Ectodermal cell (in vitro differentiated cells): ENCODE data around the gene CA12. TPM values are rescaled to one million over a fixed set of nuclear protein-coding genes. Genes with fewer than 3 reads are reported as not detected.

Experiments used
- H3K27ac ChIP-seq: 2 replicates; pipeline ENCODE4 v1.7.0; 2013; ENCODE audit warnings: mild to moderate bottlenecking, low read depth, low read length; ENCODE audit not compliant: insufficient read depth, poor library complexity, severe bottlenecking
- H3K27me3 ChIP-seq: 2 replicates; pipeline ENCODE4 v1.7.0; 2013; ENCODE audit warnings: mild to moderate bottlenecking, low read length; ENCODE audit not compliant: insufficient read depth, control insufficient read depth, poor library complexity, severe bottlenecking
- H3K36me3 ChIP-seq: one replicate; pipeline ENCODE4 v1.7.0; 2013; ENCODE audit warnings: low read length; ENCODE audit not compliant: control insufficient read depth, insufficient read depth
- H3K4me1 ChIP-seq: one replicate; pipeline ENCODE4 v1.7.0; 2013; ENCODE audit warnings: low read length; ENCODE audit not compliant: control insufficient read depth, insufficient read depth
- H3K4me3 ChIP-seq: 2 replicates; pipeline ENCODE4 v1.7.0; 2013; ENCODE audit warnings: low read depth, low read length, control low read depth; ENCODE audit not compliant: insufficient read depth
- H3K9me3 ChIP-seq: 2 replicates; pipeline ENCODE4 v1.7.0; 2013; ENCODE audit warnings: mild to moderate bottlenecking, low read length, moderate library complexity; ENCODE audit not compliant: control insufficient read depth
- WGBS, 2 experiments: methylation state at CpG; one replicate each; pipeline ENCODE4 v1.1.7; 2013; ENCODE audit warnings: missing lambda C conversion rate in 2 of 2; 5-methylcytosine and 5-hydroxymethylcytosine counted together
- polyA plus RNA-seq, 4 experiments: library from polyadenylated mRNA; stranded (reverse); fragments of 50-300 nt; gene quantifications; one replicate each; pipeline ENCODE4 v1.2.3, GENCODE V29; 2013

Gene CA12
- polyA plus RNA-seq (2013, experiment 1 of 4), result 0.91 TPM
- polyA plus RNA-seq (2013, experiment 2 of 4), result 0.64 TPM
- polyA plus RNA-seq (2013, experiment 3 of 4), result 0.80 TPM
- 1.2 TPM for polyA plus RNA-seq (2013, experiment 4 of 4)

- H3K4me3 ChIP-seq, result peak within 1 kb of the TSS; percentile 37
- no peaks in the 10 kb centered on the region for H3K36me3 ChIP-seq
- H3K9me3 ChIP-seq, result no peaks in the 10 kb centered on the region
- H3K27me3 ChIP-seq, result peaks cover 41% of the 10 kb centered on the region
- 6 to 7% methylated on average over 58 of the region's 58 CpGs for WGBS, 2 experiments
- H3K4me1 ChIP-seq, result peaks cover 13% of the 10 kb centered on the region
- H3K27ac ChIP-seq, result no peak within 1 kb of the TSS
Observed at GRCh38 chr15:63381301-63382204, at the start of gene CA12. Gene CA12 (minus strand): TSS chr15:63381846. CDS start chr15:63381720, 126 bp downstream.

- 74 to 75% methylated on average over 6 of the region's 6 CpGs for WGBS, 2 experiments
Observed at GRCh38 chr15:63430766-63431451, 49.3 kb upstream of the CA12 start.

DNA sequence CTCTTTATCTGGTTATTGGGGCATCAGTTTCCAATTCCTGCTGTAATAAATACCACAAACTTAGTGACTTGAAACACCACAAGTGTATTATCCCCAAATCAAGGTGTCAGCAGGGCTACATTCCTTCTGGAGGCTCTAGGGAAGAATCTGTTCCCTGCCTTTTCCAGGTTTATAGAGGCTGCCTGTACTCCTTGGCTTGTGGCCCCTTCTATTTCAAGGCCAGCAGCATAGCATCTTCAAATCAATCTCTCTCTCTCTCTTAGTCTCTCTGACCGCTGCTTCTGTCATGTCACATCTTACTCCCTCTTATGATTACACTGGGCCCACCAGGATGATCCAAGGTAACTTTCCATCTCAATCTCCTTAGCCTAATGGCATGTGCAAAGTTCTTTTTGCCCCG is 44.9 kb upstream of the CA12 start:
- WGBS, 2 experiments, result 90 to 95% methylated on average over 1 to 2 of the region's 2 CpGs
- no peak overlapping the region for H3K27ac ChIP-seq

More at GRCh38 chr15:63430766-63431451, 49.3 kb upstream of the CA12 start:
- H3K9me3 ChIP-seq, result no peaks in the 10 kb centered on the region
- no peaks in the 10 kb centered on the region for H3K27me3 ChIP-seq
- H3K27ac ChIP-seq, result no peak overlapping the region
- H3K4me1 ChIP-seq, result no peaks in the 10 kb centered on the region
- H3K4me3 ChIP-seq, result no peak overlapping the region
- H3K36me3 ChIP-seq, result no peaks in the 10 kb centered on the region

DNA sequence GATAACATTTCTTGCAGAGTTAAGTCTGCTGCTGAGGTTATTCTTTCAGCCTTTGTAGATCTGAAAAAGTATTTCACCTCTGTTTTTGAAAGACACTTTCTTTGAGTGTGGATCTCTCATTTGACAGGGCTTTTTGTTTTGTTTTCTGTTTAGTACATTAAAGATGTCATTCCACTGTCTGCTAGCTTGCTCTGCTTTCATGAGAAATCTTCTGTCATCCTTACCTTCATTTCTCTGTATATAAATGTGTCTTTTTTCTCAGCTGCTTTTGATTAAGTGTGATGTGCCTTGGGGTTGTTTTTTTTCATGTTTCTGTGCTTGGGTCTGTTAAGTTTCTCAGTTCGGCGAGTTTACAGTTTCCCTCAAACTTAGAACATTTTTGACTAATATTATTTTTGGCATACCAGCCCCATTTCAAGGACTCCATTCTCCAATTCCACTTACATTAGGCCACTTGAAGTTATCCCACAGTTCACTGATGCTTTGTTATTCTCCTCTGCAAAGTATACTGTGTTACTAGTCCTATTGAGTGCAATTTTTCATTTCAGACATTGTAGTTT is 43.9 kb upstream of the CA12 start:
- H3K9me3 ChIP-seq, result no peaks in the 10 kb centered on the region
- H3K27me3 ChIP-seq, result no peaks in the 10 kb centered on the region
- no peaks in the 10 kb centered on the region for H3K36me3 ChIP-seq
- 92 to 100% methylated on average over 2 of the region's 2 CpGs for WGBS, 2 experiments
- H3K4me1 ChIP-seq, result no peaks in the 10 kb centered on the region
- no peak overlapping the region for H3K4me3 ChIP-seq
- H3K27ac ChIP-seq, result no peak overlapping the region

More for the DNA sequence above, 44.9 kb upstream of the CA12 start:
- Histone ChIP-seq H3K9me3 (no peaks in the 10 kb centered on the region), H3K4me3 (no peak overlapping the region), H3K36me3 (no peaks in the 10 kb centered on the region), H3K4me1 (no peaks in the 10 kb centered on the region), H3K27me3 (no peaks in the 10 kb centered on the region)

GRCh38 chr15:63422891-63423590 is 41.4 kb upstream of the CA12 start:
- Histone ChIP-seq H3K27me3 (no peaks in the 10 kb centered on the region), H3K4me3 (no peak overlapping the region), H3K36me3 (no peaks in the 10 kb centered on the region), H3K27ac (no peak overlapping the region), H3K9me3 (no peaks in the 10 kb centered on the region), H3K4me1 (no peaks in the 10 kb centered on the region)
- 91 to 97% methylated on average over 10 of the region's 10 CpGs for WGBS, 2 experiments

DNA sequence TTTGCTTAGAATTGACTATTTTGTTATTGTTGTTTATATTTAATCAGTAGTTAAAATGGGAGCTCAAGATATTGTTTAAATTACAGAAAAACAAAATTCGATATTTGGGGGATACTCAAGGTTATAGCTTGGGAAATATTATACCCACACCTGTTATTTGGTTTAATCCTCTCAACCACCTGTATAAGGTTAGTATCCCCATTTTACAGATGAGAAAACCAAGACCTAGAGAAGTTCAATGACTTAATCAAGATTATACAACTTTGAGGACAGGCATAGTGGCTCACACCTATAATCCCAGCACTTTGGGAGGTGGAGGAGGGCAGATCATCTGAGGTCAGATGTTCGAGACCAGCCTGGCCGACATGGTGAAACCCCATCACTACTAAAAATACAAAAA is 39.8 kb upstream of the CA12 start:
- H3K27me3 ChIP-seq, result no peaks in the 10 kb centered on the region
- WGBS, 2 experiments, result 100% methylated on average over 2 to 3 of the region's 3 CpGs
- no peaks in the 10 kb centered on the region for H3K36me3 ChIP-seq
- no peaks in the 10 kb centered on the region for H3K9me3 ChIP-seq
- no peak overlapping the region for H3K4me3 ChIP-seq
- H3K4me1 ChIP-seq, result no peaks in the 10 kb centered on the region
- H3K27ac ChIP-seq, result no peak overlapping the region

GRCh38 chr15:63420333-63420747 is 38.7 kb upstream of the CA12 start:
- Histone ChIP-seq H3K36me3 (no peaks in the 10 kb centered on the region), H3K27ac (no peak overlapping the region), H3K9me3 (no peaks in the 10 kb centered on the region), H3K4me1 (no peaks in the 10 kb centered on the region), H3K4me3 (no peak overlapping the region), H3K27me3 (no peaks in the 10 kb centered on the region)
- WGBS, 2 experiments, result 94 to 95% methylated on average over 5 of the region's 5 CpGs

GRCh38 chr15:63418811-63419210 is 37.2 kb upstream of the CA12 start:
- WGBS, 2 experiments, result 91 to 98% methylated on average over 8 of the region's 8 CpGs
- Histone ChIP-seq H3K4me1 (no peaks in the 10 kb centered on the region), H3K27me3 (no peaks in the 10 kb centered on the region), H3K4me3 (no peak overlapping the region), H3K27ac (no peak overlapping the region), H3K36me3 (no peaks in the 10 kb centered on the region), H3K9me3 (no peaks in the 10 kb centered on the region)

DNA sequence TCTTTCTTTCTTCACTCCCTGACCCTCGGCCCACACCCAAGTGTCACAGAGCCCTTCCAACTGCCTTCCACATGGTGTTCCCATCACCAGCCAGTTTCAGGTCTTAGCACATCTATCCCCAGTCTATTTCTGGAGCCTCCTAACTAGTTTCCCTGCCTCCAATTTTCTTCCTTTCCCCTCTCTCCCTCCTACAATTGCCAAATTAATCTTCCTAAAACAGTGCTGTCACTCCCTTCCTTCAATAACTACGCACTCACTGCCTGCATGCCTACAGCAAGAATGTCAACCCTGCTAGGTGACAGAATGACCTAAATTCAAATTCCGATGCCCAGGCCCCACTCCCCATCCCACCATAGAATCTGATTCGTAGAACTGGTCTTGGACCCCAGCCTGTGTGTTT is 36.1 kb upstream of the CA12 start:
- Histone ChIP-seq H3K27ac (no peak overlapping the region), H3K9me3 (no peaks in the 10 kb centered on the region), H3K36me3 (no peaks in the 10 kb centered on the region), H3K4me3 (no peak overlapping the region), H3K27me3 (no peaks in the 10 kb centered on the region), H3K4me1 (no peaks in the 10 kb centered on the region)
- 90 to 92% methylated on average over 3 to 4 of the region's 4 CpGs for WGBS, 2 experiments
